Panc1 (cell line): ENCODE measurements around the gene FAM50A. TPM values are rescaled to one million over a fixed set of nuclear protein-coding genes. Genes with fewer than 3 reads are reported as not detected.
A peak's percentile ranks its signal among the peaks of the same experiment; 100 is the strongest.

Experiments used
- ATAC-seq: fragments of 200-7000 bp; cut with Tn5 transposase; 2 replicates; pipeline ENCODE4 v1.9.1; 2020; ENCODE audit warnings: mild to moderate bottlenecking, moderate library complexity
- BruUV-seq: library from RNA; stranded (reverse); fragments of 400-500 nt; replicated peaks from 2 replicates; lab custom pipeline; 2021; lab: Mats Ljungman, UMichigan
- CTCF ChIA-PET: fragments of 300-600 bp; sonication (Branson Sonifier 250); formaldehyde crosslinking; loops from one replicate; lab custom pipeline; 2022; ENCODE audit warnings: antibody characterized with exemption; lab: Charles Lee
- POLR2A ChIA-PET: fragments of 300-600 bp; sonication (Branson Sonifier 250); formaldehyde crosslinking; loops from one replicate; lab custom pipeline; 2022; ENCODE audit warnings: antibody characterized with exemption; lab: Charles Lee
- DNase-seq: peaks from one replicate; pipeline ENCODE4 v3.0.0-alpha.2; 2010; ENCODE audit warnings: low read depth, low spot score
- H3K27ac ChIP-seq: 2 replicates; pipeline ENCODE4 v1.5.1; 2011; ENCODE audit warnings: mild to moderate bottlenecking, low read length, inconsistent platforms
- H3K27me3 ChIP-seq: fragments of 200-500 bp; sonication (Bioruptor generic); 2 replicates; pipeline ENCODE4 v1.6.0; 2014; ENCODE audit warnings: low read length, inconsistent platforms; ENCODE audit not compliant: control insufficient read depth, insufficient read depth
- H3K36me3 ChIP-seq: fragments of 200-500 bp; sonication (Bioruptor generic); 2 replicates; pipeline ENCODE4 v1.5.1; 2014; ENCODE audit warnings: inconsistent platforms, mild to moderate bottlenecking, low read length, moderate library complexity; ENCODE audit not compliant: control insufficient read depth, insufficient read depth
- H3K4me1 ChIP-seq: 2 replicates; pipeline ENCODE4 v1.5.1; 2011; ENCODE audit warnings: inconsistent platforms, mild to moderate bottlenecking, low read length, moderate library complexity; ENCODE audit not compliant: control insufficient read depth, insufficient read depth
- H3K4me3 ChIP-seq, 2 experiments: 2 replicates each; pipeline ENCODE4 v1.5.1; 2011 to 2012; ENCODE audit warnings: low read depth in 2 of 2, low read length in 2 of 2, mild to moderate bottlenecking in 2 of 2, inconsistent platforms in 1 of 2, moderate library complexity in 1 of 2
- H3K9me3 ChIP-seq: fragments of 200-500 bp; sonication (Bioruptor generic); 2 replicates; pipeline ENCODE4 v1.5.1; 2014; ENCODE audit warnings: low read depth, mild to moderate bottlenecking, inconsistent platforms, low read length, moderate library complexity; ENCODE audit not compliant: control insufficient read depth, insufficient read depth
- POLR2AphosphoS5 ChIP-seq: IDR thresholded peaks from 2 replicates; pipeline ENCODE4 v1.6.1; 2012; ENCODE audit warnings: mild to moderate bottlenecking, low read depth, low read length, moderate library complexity
- SIN3A ChIP-seq: IDR thresholded peaks from 2 replicates; pipeline ENCODE4 v1.6.1; 2012; ENCODE audit warnings: low read depth, mild to moderate bottlenecking, low read length, moderate library complexity, borderline replicate concordance; ENCODE audit not compliant: insufficient read depth
- TCF7L2 ChIP-seq: IDR thresholded peaks from 2 replicates; pipeline ENCODE4 v1.6.1; 2011; ENCODE audit warnings: mild to moderate bottlenecking, low read depth, low read length, inconsistent platforms
- in situ Hi-C: cut with HindIII; loops from 2 replicates; pipeline ENCODE4 v1.10.0; 2016; ENCODE audit warnings: low sequenced_read_pairs, low pct_unique_long_range_greater_than_20kb
- intact Hi-C: fragments of 100-400 bp; cut with micrococcal nuclease; formaldehyde crosslinking; loops from one replicate; pipeline ENCODE4 v1.10.0; 2022; ENCODE audit not compliant: unreplicated experiment
- total RNA-seq: library from RNA; stranded (reverse); gene quantifications from one replicate; pipeline ENCODE4 v1.2.1, GENCODE V29; 2021; ENCODE audit not compliant: unreplicated experiment
- TF ChIP-seq, protein P1 (sequence below), 2 experiments: IDR thresholded peaks; 2 replicates each; pipeline ENCODE4 v1.6.1; 2011 to 2012; ENCODE audit warnings: low read depth in 2 of 2, control low read depth in 1 of 2, low read length in 1 of 2, mild to moderate bottlenecking in 1 of 2, moderate library complexity in 1 of 2; ENCODE audit not compliant: insufficient read depth in 1 of 2
- TF ChIP-seq, protein P2 (sequence below): fragments of 450-650 bp; IDR thresholded peaks from 2 replicates; pipeline ENCODE4 v1.5.1; 2017; ENCODE audit warnings: mild to moderate bottlenecking

The FAM50A gene
- total RNA-seq, 1 experiment from 2014 or later = 225 TPM

DNA sequence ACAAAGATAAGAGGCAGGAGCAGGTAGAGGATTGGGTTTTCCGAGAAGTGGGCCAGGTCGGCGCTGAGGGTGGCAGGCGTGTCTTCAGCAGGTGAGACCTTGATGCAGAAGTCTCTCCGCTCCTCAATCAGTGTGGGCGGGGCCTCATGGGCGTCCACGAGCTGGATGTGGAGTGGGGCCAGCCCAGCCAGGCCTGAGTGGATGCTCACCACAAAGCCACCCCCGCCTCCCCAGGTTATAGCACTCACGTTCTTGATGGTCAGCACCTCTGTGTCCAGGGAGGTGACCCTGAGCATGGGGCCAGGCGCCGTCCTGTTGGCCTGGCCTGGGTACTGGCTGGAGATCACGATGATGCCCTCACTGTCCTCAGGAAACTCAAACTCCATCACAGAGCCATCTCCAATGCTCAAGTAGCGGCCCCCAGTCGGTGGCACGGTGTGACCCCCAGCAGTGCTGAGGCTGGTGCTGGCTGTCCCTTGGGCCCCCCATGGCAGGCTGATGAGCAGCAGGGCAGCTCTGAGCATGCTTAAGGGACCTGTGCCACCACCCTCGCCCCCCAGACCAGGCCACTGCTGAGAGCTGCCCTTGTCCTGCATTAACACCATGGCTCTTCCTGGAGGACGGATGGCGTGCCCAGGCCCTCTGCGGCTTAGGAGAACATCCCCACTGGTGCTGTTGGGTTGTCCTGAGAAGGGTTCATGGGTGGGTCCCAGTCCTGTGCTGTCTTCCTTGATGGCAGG, 44.6 kb downstream of the FAM50A start:
- intact Hi-C loops = no loop called here
- ATAC-seq (no peak), DNase-seq (no peak)
- CTCF ChIA-PET = no interaction called here
- H3K4me3 ChIP-seq = no peak overlapping the region
- no peaks in the 10 kb centered on the region for H3K36me3 ChIP-seq
- H3K27ac ChIP-seq = no peak overlapping the region
- H3K27me3 ChIP-seq = no peaks in the 10 kb centered on the region
- TF ChIP-seq, protein P1, sequence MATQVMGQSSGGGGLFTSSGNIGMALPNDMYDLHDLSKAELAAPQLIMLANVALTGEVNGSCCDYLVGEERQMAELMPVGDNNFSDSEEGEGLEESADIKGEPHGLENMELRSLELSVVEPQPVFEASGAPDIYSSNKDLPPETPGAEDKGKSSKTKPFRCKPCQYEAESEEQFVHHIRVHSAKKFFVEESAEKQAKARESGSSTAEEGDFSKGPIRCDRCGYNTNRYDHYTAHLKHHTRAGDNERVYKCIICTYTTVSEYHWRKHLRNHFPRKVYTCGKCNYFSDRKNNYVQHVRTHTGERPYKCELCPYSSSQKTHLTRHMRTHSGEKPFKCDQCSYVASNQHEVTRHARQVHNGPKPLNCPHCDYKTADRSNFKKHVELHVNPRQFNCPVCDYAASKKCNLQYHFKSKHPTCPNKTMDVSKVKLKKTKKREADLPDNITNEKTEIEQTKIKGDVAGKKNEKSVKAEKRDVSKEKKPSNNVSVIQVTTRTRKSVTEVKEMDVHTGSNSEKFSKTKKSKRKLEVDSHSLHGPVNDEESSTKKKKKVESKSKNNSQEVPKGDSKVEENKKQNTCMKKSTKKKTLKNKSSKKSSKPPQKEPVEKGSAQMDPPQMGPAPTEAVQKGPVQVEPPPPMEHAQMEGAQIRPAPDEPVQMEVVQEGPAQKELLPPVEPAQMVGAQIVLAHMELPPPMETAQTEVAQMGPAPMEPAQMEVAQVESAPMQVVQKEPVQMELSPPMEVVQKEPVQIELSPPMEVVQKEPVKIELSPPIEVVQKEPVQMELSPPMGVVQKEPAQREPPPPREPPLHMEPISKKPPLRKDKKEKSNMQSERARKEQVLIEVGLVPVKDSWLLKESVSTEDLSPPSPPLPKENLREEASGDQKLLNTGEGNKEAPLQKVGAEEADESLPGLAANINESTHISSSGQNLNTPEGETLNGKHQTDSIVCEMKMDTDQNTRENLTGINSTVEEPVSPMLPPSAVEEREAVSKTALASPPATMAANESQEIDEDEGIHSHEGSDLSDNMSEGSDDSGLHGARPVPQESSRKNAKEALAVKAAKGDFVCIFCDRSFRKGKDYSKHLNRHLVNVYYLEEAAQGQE (IDR thresholded peaks at IDR 0.05; ENCODE audit: insufficient read depth in 1 of 2, low read depth in 2 of 2, low read length in 1 of 2) = no peak
- TF ChIP-seq SIN3A (no peak), TCF7L2 (no peak), POLR2AphosphoS5 (no peak)
- TF ChIP-seq, protein P2, sequence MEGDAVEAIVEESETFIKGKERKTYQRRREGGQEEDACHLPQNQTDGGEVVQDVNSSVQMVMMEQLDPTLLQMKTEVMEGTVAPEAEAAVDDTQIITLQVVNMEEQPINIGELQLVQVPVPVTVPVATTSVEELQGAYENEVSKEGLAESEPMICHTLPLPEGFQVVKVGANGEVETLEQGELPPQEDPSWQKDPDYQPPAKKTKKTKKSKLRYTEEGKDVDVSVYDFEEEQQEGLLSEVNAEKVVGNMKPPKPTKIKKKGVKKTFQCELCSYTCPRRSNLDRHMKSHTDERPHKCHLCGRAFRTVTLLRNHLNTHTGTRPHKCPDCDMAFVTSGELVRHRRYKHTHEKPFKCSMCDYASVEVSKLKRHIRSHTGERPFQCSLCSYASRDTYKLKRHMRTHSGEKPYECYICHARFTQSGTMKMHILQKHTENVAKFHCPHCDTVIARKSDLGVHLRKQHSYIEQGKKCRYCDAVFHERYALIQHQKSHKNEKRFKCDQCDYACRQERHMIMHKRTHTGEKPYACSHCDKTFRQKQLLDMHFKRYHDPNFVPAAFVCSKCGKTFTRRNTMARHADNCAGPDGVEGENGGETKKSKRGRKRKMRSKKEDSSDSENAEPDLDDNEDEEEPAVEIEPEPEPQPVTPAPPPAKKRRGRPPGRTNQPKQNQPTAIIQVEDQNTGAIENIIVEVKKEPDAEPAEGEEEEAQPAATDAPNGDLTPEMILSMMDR = no peak
- H3K9me3 ChIP-seq = no peaks in the 10 kb centered on the region
- no TSS peak for BruUV-seq
- in situ Hi-C loops = no loop called here
- peaks cover 28% of the 10 kb centered on the region for H3K4me1 ChIP-seq
- POLR2A ChIA-PET = no interaction called here

DNA sequence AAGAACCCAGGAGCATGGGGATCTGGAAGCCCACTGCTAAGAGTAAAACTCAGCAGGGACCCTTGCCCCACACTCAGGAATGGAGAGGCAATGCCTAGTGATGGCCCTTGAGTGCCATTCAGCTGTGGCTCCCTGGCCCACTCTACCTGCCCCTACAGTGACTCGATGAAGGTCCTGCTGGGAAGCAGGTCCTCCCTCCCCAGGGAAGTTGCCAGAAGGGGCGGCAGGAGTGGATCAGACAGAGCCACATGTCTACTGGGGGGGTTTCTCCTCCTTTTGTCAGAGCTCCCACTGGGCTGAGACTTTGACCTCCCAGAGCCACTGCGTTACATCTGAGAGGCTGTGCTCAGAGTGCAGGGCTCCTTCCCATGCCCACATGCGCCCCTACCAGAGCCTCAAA, 45.2 kb downstream of the FAM50A start:
- Histone ChIP-seq H3K36me3 (no peaks in the 10 kb centered on the region), H3K4me1 (peaks cover 28% of the 10 kb centered on the region), H3K4me3 (peak overlapping the region; percentile 60 to 72), H3K27me3 (no peaks in the 10 kb centered on the region), H3K27ac (peak overlapping the region; percentile 82), H3K9me3 (no peaks in the 10 kb centered on the region)
- ATAC-seq = no peak
- no TSS peak for BruUV-seq
- no peak for DNase-seq
- TF ChIP-seq TCF7L2 (no peak), SIN3A (no peak), POLR2AphosphoS5 (no peak)
- TF ChIP-seq, protein P1 (IDR thresholded peaks at IDR 0.05; ENCODE audit: insufficient read depth in 1 of 2, low read depth in 2 of 2, low read length in 1 of 2) = no peak
- TF ChIP-seq, protein P2 = no peak
- ChIA-PET POLR2A (interaction anchor here (0.6 kb wide), 1 partner anchor 72 kb away, joined by 7 read pairs; no protein-coding TSS in a partner anchor), CTCF (interaction anchor here (0.5 to 0.8 kb wide), 2 partner anchors 66 to 116 kb away, joined by 3 to 10 read pairs; no protein-coding TSS in a partner anchor)
- intact Hi-C loops (no loop called here), in situ Hi-C loops (no loop called here)
